Measurements from ENCODE around the gene RRP8. TPM values are rescaled to one million over a fixed set of nuclear protein-coding genes. Genes with fewer than 3 reads are reported as not detected.

Gene RRP8
- total RNA-seq, 2 experiments from 2014 or later, result 39.6 to 43.1 TPM

DNA sequence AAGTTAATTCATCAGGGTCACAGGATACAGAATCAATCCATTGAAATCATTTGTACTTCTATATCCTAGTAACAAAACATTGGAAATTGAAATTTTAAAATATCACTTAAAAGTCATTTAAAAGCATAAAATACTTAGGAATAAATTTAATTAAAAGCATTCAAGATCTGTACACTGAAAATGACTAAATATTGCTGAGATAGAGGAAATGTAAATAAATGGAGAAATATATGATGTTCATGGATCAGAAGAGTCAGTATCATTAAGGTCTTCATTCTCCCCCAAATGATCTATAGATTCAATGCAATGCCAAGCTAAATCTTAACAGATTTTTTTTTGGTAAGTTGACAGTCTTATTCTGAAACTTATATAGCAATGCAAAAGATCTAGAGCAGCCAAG lies 49.8 kb downstream of the RRP8 start:
- DNase-seq (no peak), ATAC-seq (no peak)
- Mint-ChIP-seq H3K9me3 (no peaks in the 10 kb centered on the region), H3K4me3 (no peak overlapping the region), H3K27me3 (no peaks in the 10 kb centered on the region), H3K4me1 (ENCODE audit: low read depth) (no peaks in the 10 kb centered on the region), H3K36me3 (ENCODE audit: low read depth) (no peaks in the 10 kb centered on the region), H3K27ac (no peak overlapping the region)
- TF ChIP-seq, protein P1, sequence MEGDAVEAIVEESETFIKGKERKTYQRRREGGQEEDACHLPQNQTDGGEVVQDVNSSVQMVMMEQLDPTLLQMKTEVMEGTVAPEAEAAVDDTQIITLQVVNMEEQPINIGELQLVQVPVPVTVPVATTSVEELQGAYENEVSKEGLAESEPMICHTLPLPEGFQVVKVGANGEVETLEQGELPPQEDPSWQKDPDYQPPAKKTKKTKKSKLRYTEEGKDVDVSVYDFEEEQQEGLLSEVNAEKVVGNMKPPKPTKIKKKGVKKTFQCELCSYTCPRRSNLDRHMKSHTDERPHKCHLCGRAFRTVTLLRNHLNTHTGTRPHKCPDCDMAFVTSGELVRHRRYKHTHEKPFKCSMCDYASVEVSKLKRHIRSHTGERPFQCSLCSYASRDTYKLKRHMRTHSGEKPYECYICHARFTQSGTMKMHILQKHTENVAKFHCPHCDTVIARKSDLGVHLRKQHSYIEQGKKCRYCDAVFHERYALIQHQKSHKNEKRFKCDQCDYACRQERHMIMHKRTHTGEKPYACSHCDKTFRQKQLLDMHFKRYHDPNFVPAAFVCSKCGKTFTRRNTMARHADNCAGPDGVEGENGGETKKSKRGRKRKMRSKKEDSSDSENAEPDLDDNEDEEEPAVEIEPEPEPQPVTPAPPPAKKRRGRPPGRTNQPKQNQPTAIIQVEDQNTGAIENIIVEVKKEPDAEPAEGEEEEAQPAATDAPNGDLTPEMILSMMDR (IDR thresholded peaks at IDR 0.05), result no peak
- CTCF ChIA-PET, result interaction anchor here (0.9 kb wide), 1 partner anchor 23 kb away, joined by 3 read pairs; no protein-coding TSS in a partner anchor
- intact Hi-C loops (cut with micrococcal nuclease), result no loop called here
- POLR2A ChIA-PET, result no interaction called here

DNA sequence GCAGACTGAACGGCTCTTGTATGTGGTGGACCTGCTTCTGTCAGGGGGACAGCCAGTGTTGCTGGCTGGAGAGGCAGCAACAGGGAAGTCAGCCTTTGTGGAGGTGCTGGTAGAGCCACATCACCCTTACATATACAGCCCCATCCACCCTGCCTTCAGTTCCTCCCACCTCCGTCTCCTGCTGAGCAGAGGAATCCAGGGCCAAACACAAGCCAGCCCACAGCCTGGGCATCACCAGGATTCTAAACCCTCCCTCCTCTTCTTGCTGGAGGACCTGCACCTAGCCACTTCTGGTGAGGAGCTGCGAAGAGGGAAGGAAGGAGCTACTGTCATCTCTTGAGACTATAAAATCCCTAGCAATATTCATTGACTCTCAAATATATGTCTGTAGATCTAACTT lies 54.8 kb downstream of the RRP8 start:
- H3K9me3 Mint-ChIP-seq, result no peaks in the 10 kb centered on the region
- no peak overlapping the region for H3K27ac Mint-ChIP-seq
- no peaks in the 10 kb centered on the region for H3K27me3 Mint-ChIP-seq
- H3K36me3 Mint-ChIP-seq (ENCODE audit: low read depth), result peaks cover 5% of the 10 kb centered on the region
- intact Hi-C loops (cut with micrococcal nuclease), result no loop called here
- no peak for ATAC-seq
- H3K4me3 Mint-ChIP-seq, result no peak overlapping the region
- POLR2A ChIA-PET, result interaction anchor here (0.6 to 1.5 kb wide), 2 partner anchors 10 to 163 kb away, joined by 3 read pairs; no protein-coding TSS in a partner anchor
- TF ChIP-seq, protein P1 (IDR thresholded peaks at IDR 0.05), result no peak
- no peaks in the 10 kb centered on the region for H3K4me1 Mint-ChIP-seq (ENCODE audit: low read depth)
- no peak for DNase-seq
- CTCF ChIA-PET, result interaction anchor here (1.6 kb wide), 1 partner anchor 18 kb away, joined by 4 read pairs; no protein-coding TSS in a partner anchor

DNA sequence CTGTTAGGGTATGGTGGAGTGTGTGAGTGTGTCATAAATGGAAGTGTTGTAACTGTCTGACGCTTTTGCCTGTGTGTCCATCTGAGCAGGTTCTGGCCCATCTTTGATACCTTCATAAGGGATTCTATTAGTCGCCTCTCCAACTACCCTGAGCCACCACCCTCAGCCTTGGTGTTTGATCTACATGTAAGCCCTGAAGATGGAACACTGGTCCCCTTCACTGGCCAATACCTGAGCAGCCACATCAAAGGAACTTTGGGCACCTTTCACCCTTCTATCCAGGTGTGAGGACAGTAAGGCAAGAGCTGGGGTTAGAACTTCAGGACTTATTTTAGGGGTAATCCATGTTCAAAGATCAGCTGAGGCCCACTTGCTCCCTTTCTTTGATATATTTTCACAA lies 55.3 kb downstream of the RRP8 start:
- POLR2A ChIA-PET, result interaction anchor here (0.6 to 1.5 kb wide), 2 partner anchors 9 to 163 kb away, joined by 3 read pairs; no protein-coding TSS in a partner anchor
- H3K36me3 Mint-ChIP-seq (ENCODE audit: low read depth), result peaks cover 5% of the 10 kb centered on the region
- H3K27me3 Mint-ChIP-seq, result no peaks in the 10 kb centered on the region
- H3K27ac Mint-ChIP-seq, result no peak overlapping the region
- intact Hi-C loops (cut with micrococcal nuclease), result no loop called here
- DNase-seq (no peak), ATAC-seq (no peak)
- TF ChIP-seq, protein P1 (IDR thresholded peaks at IDR 0.05), result no peak
- no peaks in the 10 kb centered on the region for H3K9me3 Mint-ChIP-seq
- CTCF ChIA-PET, result interaction anchor here (1.6 kb wide), 1 partner anchor 17 kb away, joined by 4 read pairs; no protein-coding TSS in a partner anchor
- H3K4me3 Mint-ChIP-seq, result no peak overlapping the region
- H3K4me1 Mint-ChIP-seq (ENCODE audit: low read depth), result peaks cover under 1% of the 10 kb centered on the region

DNA sequence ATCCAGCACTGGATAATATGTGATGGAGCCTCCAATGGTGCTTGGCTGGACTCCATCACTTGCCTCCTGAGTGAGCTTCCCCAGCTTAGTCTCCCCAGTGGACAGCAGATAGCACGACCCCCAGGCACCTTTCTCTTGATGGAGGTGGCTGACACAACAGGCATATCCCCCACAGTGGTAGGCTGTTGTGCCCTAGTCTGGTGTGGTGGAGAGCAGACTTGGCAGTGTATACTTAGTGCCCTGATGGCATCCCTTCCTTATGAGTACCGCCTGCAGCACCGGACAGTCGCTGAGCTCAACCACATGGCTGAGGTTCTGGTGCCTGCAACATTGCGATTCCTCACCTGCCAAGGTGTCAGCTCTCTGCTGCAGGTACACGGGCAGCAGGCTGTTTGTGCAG lies 56.2 kb downstream of the RRP8 start:
- TF ChIP-seq, protein P1 (IDR thresholded peaks at IDR 0.05), result no peak
- Mint-ChIP-seq H3K9me3 (no peaks in the 10 kb centered on the region), H3K4me3 (no peak overlapping the region), H3K27me3 (no peaks in the 10 kb centered on the region), H3K36me3 (ENCODE audit: low read depth) (peaks cover 11% of the 10 kb centered on the region), H3K27ac (no peak overlapping the region), H3K4me1 (ENCODE audit: low read depth) (peaks cover 6% of the 10 kb centered on the region)
- intact Hi-C loops (cut with micrococcal nuclease), result no loop called here
- ATAC-seq (no peak), DNase-seq (no peak)
- CTCF ChIA-PET, result no interaction called here
- POLR2A ChIA-PET, result interaction anchor here (0.6 to 1.2 kb wide), 2 partner anchors 9 to 16 kb away, joined by 3 read pairs; no protein-coding TSS in a partner anchor

DNA sequence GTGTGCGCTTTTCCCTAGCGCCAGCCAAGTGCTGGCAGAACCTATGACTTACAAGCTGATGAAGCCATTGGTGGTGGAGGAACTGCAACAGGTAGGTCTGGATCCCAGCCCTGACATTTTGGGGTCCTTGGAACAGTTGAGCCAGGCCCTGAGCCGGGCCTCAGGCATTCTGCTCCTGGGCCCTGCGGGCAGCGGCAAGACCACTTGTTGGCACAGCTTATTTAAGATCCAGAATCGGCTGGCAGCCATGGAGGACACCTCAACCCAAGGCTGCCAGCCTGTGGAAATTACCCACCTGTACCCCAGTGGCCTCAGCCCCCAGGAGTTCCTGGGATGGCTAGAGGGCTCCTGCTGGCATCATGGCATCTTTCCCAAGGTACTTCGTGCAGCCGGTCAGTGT lies 56.7 kb downstream of the RRP8 start:
- no peaks in the 10 kb centered on the region for H3K9me3 Mint-ChIP-seq
- CTCF ChIA-PET, result no interaction called here
- ATAC-seq (no peak), DNase-seq (no peak)
- no peaks in the 10 kb centered on the region for H3K27me3 Mint-ChIP-seq
- TF ChIP-seq, protein P1 (IDR thresholded peaks at IDR 0.05), result no peak
- peaks cover 11% of the 10 kb centered on the region for H3K36me3 Mint-ChIP-seq (ENCODE audit: low read depth)
- intact Hi-C loops (cut with micrococcal nuclease), result no loop called here
- POLR2A ChIA-PET, result interaction anchor here (0.6 to 1.4 kb wide), 3 partner anchors 10 to 18 kb away, joined by 3 to 4 read pairs (median 3); no protein-coding TSS in a partner anchor
- no peak overlapping the region for H3K27ac Mint-ChIP-seq
- H3K4me3 Mint-ChIP-seq, result no peak overlapping the region
- H3K4me1 Mint-ChIP-seq (ENCODE audit: low read depth), result peaks cover 6% of the 10 kb centered on the region
